PC-9 (cell line): Measurements from ENCODE around the gene PCDH9. TPM values are rescaled to one million over a fixed set of nuclear protein-coding genes. Genes with fewer than 3 reads are reported as not detected.

Experiments used
- BruUV-seq: library from RNA; stranded (reverse); fragments of 400-500 nt; replicated peaks from 2 replicates; lab custom pipeline; 2021; lab: Mats Ljungman, UMichigan
- CTCF ChIA-PET: fragments of 300-600 bp; sonication (Branson Sonifier 250); formaldehyde crosslinking; loops from one replicate; lab custom pipeline; 2022; ENCODE audit warnings: antibody characterized with exemption; lab: Charles Lee
- POLR2A ChIA-PET: fragments of 300-600 bp; sonication (Branson Sonifier 250); formaldehyde crosslinking; loops from one replicate; lab custom pipeline; 2022; ENCODE audit warnings: antibody characterized with exemption; ENCODE audit not compliant: unreplicated experiment; lab: Charles Lee
- DNase-seq, 2 experiments: peaks; one replicate each; pipeline versions ENCODE4 v3.0.0 to v3.0.0-alpha.2; 2015 to 2022; ENCODE audit warnings: mixed read lengths in 1 of 2
- H2AFZ ChIP-seq: fragments of 200-600 bp; sonication (generic); 2 replicates; pipeline ENCODE4 v1.8.1; 2017; ENCODE audit warnings: antibody characterized with exemption
- H3F3A ChIP-seq: fragments of 200-600 bp; sonication (generic); 2 replicates; pipeline ENCODE4 v1.8.1; 2017; ENCODE audit warnings: antibody characterized with exemption, mild to moderate bottlenecking, low read depth; ENCODE audit not compliant: insufficient read depth
- H3K27ac ChIP-seq: fragments of 200-600 bp; sonication (generic); 2 replicates; pipeline ENCODE4 v1.6.1; 2016; ENCODE audit warnings: mixed run types
- H3K27me3 ChIP-seq: fragments of 200-600 bp; sonication (generic); 2 replicates; pipeline ENCODE4 v1.6.1; 2016; ENCODE audit warnings: low read depth, mixed run types; ENCODE audit not compliant: insufficient read depth
- H3K36me3 ChIP-seq: fragments of 200-600 bp; sonication (generic); 2 replicates; pipeline ENCODE4 v1.6.1; 2016; ENCODE audit warnings: low read depth, mixed run types
- H3K4me1 ChIP-seq: fragments of 200-600 bp; sonication (generic); replicated peaks from 2 replicates; pipeline ENCODE4 v1.6.1; 2016; ENCODE audit warnings: mixed run types; ENCODE audit not compliant: insufficient read depth
- H3K4me2 ChIP-seq: fragments of 200-600 bp; sonication (generic); 2 replicates; pipeline ENCODE4 v1.6.1; 2017; ENCODE audit warnings: mixed run types
- H3K4me3 ChIP-seq: fragments of 200-600 bp; sonication (generic); 2 replicates; pipeline ENCODE4 v1.6.1; 2016; ENCODE audit warnings: mixed run types
- H3K79me2 ChIP-seq: fragments of 200-600 bp; sonication (generic); 2 replicates; pipeline ENCODE4 v1.6.1; 2017; ENCODE audit warnings: low read depth, mixed run types
- H3K9me2 ChIP-seq: fragments of 200-600 bp; sonication (generic); 2 replicates; pipeline ENCODE4 v1.8.1; 2017; ENCODE audit warnings: mild to moderate bottlenecking; ENCODE audit not compliant: insufficient read depth
- H3K9me3 ChIP-seq: fragments of 200-600 bp; sonication (generic); 2 replicates; pipeline ENCODE4 v1.8.1; 2016; ENCODE audit warnings: low read depth; ENCODE audit not compliant: insufficient read depth
- H4K20me1 ChIP-seq: fragments of 200-600 bp; sonication (generic); 2 replicates; pipeline ENCODE4 v1.8.1; 2017; ENCODE audit not compliant: insufficient read depth
- CTCF ChIP-seq: fragments of 200-600 bp; sonication (generic); conservative IDR thresholded peaks from 2 replicates; pipeline ENCODE4 v1.6.1; 2017; ENCODE audit warnings: mixed run types, antibody characterized with exemption, mild to moderate bottlenecking, moderate library complexity
- EZH2 ChIP-seq: fragments of 200-600 bp; sonication (generic); IDR thresholded peaks from 2 replicates; pipeline ENCODE4 v1.8.0; 2017; ENCODE audit warnings: antibody characterized with exemption, low read depth
- intact Hi-C: fragments of 100-400 bp; cut with micrococcal nuclease; formaldehyde crosslinking; loops from one replicate; pipeline ENCODE4 v1.10.0; 2022; ENCODE audit not compliant: unreplicated experiment
- total RNA-seq: library from RNA; stranded (reverse); gene quantifications from 2 replicates; pipeline ENCODE4 v1.2.3, GENCODE V29; 2021

The PCDH9 gene
- total RNA-seq, 1 experiment from 2014 or later, result 0.37 TPM

- Histone ChIP-seq H3K27ac (no peak overlapping the region), H3K9me2 (no peaks in the 10 kb centered on the region; the same call in 1 of the 2 replicates), H3K27me3 (no peaks in the 10 kb centered on the region), H3K36me3 (no peaks in the 10 kb centered on the region), H3F3A (no peaks in the 10 kb centered on the region), H2AFZ (no peak overlapping the region), H3K4me2 (no peak overlapping the region), H4K20me1 (no peaks in the 10 kb centered on the region), H3K4me1 (no peaks in the 10 kb centered on the region), H3K79me2 (no peaks in the 10 kb centered on the region), H3K9me3 (no peaks in the 10 kb centered on the region), H3K4me3 (no peak overlapping the region)
- BruUV-seq, result no TSS peak
- CTCF ChIA-PET, result no interaction called here
- intact Hi-C loops, result no loop called here
- POLR2A ChIA-PET, result no interaction called here
- no peak for DNase-seq
- no peak for TF ChIP-seq EZH2
- no peak for TF ChIP-seq CTCF
These were observed 682.5 kb downstream of the PCDH9 start for GRCh38 chr13:66547685-66548084.

- intact Hi-C loops, result no loop called here
- Histone ChIP-seq H3K36me3 (no peaks in the 10 kb centered on the region), H3K4me2 (no peak overlapping the region), H3K79me2 (no peaks in the 10 kb centered on the region), H3K27me3 (no peaks in the 10 kb centered on the region), H3K27ac (no peak overlapping the region), H3K4me3 (no peak overlapping the region), H3F3A (no peaks in the 10 kb centered on the region), H3K4me1 (no peaks in the 10 kb centered on the region), H4K20me1 (no peaks in the 10 kb centered on the region), H2AFZ (no peak overlapping the region), H3K9me3 (no peaks in the 10 kb centered on the region), H3K9me2 (no peaks in the 10 kb centered on the region)
- TF ChIP-seq CTCF (no peak), EZH2 (no peak)
- CTCF ChIA-PET, result no interaction called here
- POLR2A ChIA-PET, result no interaction called here
- no TSS peak for BruUV-seq
- no peak for DNase-seq
These were observed 683.4 kb downstream of the PCDH9 start for GRCh38 chr13:66546534-66547379.

- Histone ChIP-seq H3K79me2 (no peaks in the 10 kb centered on the region), H3K36me3 (no peaks in the 10 kb centered on the region), H3K27me3 (no peaks in the 10 kb centered on the region), H3K4me1 (no peaks in the 10 kb centered on the region), H3K4me2 (no peak overlapping the region), H4K20me1 (no peaks in the 10 kb centered on the region), H2AFZ (no peak overlapping the region), H3F3A (no peaks in the 10 kb centered on the region), H3K4me3 (no peak overlapping the region), H3K27ac (no peak overlapping the region), H3K9me3 (no peaks in the 10 kb centered on the region), H3K9me2 (no peaks in the 10 kb centered on the region)
- BruUV-seq, result no TSS peak
- POLR2A ChIA-PET, result no interaction called here
- no peak for DNase-seq
- CTCF ChIA-PET, result no interaction called here
- no peak for TF ChIP-seq CTCF
- intact Hi-C loops, result no loop called here
These were observed 686.4 kb downstream of the PCDH9 start for GRCh38 chr13:66543780-66544179.
